ENCODE measurements around the gene ENHO.

ENHO gene

GRCh38 chr9:34503406-34503805, 19.4 kb downstream of the ENHO start:
- Histone ChIP-seq H3K36me3 (ENCODE audit: insufficient read depth, low read length) (no peaks in the 10 kb centered on the region), H3K4me3 (ENCODE audit: low read length) (no peak overlapping the region), H3K4me1 (ENCODE audit: insufficient read depth, low read length) (peaks cover 40% of the 10 kb centered on the region), H2AFZ (ENCODE audit: low read depth, low read length) (no peak overlapping the region), H3K9me3 (ENCODE audit: low read length) (no peaks in the 10 kb centered on the region), H3K27me3 (ENCODE audit: insufficient read depth, low read length) (no peaks in the 10 kb centered on the region)

DNA sequence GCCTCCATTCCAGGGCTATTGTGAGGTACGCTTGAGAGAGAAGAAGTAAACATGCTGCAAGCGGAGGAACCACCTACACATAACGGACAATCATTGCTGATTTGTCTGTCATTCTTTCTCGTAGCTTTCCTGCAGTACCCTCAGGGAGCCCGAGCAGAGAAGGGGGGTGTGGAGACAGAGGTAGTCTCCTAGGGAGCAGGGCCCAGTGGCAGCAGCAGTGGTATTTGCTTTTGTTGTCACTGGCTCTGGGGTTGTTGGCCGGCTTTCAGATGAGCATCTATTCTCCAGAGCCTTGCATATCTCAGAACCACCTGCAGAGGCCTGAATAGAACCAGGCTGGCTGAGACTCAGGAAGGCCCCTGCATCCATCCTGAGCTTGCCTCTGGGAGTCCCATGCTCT, 19.9 kb downstream of the ENHO start:
- Histone ChIP-seq H3K27me3 (ENCODE audit: insufficient read depth, low read length) (no peaks in the 10 kb centered on the region), H3K9me3 (ENCODE audit: low read length) (no peaks in the 10 kb centered on the region), H3K4me1 (ENCODE audit: insufficient read depth, low read length) (peaks cover 45% of the 10 kb centered on the region), H3K36me3 (ENCODE audit: insufficient read depth, low read length) (no peaks in the 10 kb centered on the region), H2AFZ (ENCODE audit: low read depth, low read length) (no peak overlapping the region), H3K4me3 (ENCODE audit: low read length) (no peak overlapping the region)

- H3K36me3 ChIP-seq (ENCODE audit: insufficient read depth, low read length), result no peaks in the 10 kb centered on the region
- H3K4me3 ChIP-seq (ENCODE audit: low read length), result no peak overlapping the region
- peaks cover 50% of the 10 kb centered on the region for H3K4me1 ChIP-seq (ENCODE audit: insufficient read depth, low read length)
- H3K9me3 ChIP-seq (ENCODE audit: low read length), result no peaks in the 10 kb centered on the region
- no peak overlapping the region for H2AFZ ChIP-seq (ENCODE audit: low read depth, low read length)
- no peaks in the 10 kb centered on the region for H3K27me3 ChIP-seq (ENCODE audit: insufficient read depth, low read length)
These were observed 20.3 kb downstream of the ENHO start for GRCh38 chr9:34502471-34502870.

DNA sequence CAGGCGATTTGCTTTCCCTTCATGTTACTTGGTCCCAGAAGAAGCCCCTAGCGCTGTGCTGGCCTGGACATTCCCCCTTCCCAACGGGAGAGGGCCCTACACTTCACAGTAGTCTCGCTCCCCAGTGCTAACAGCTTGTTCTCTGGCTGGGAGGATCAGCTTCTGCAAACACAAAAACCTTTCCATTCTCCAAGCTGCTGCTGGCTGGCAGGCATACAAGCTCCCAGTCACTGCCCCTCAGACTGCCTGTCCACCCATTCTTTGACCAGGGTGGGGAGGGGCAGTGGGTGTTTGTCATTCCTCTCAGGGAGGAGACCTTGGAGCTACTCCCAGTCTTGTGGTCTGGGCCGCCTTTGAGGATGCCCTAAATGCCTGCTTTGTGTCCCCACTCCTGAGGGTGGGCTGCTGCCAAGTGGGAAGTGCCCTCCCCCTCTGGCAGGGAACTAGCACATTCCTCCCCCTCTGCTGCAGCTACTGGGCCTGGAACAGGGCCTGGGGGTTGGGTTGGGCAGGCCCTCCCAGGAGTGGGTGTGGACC, 20.8 kb downstream of the ENHO start:
- no peak overlapping the region for H2AFZ ChIP-seq (ENCODE audit: low read depth, low read length)
- no peaks in the 10 kb centered on the region for H3K36me3 ChIP-seq (ENCODE audit: insufficient read depth, low read length)
- no peaks in the 10 kb centered on the region for H3K27me3 ChIP-seq (ENCODE audit: insufficient read depth, low read length)
- no peaks in the 10 kb centered on the region for H3K9me3 ChIP-seq (ENCODE audit: low read length)
- H3K4me3 ChIP-seq (ENCODE audit: low read length), result no peak overlapping the region
- H3K4me1 ChIP-seq (ENCODE audit: insufficient read depth, low read length), result peaks cover 53% of the 10 kb centered on the region

GRCh38 chr9:34501372-34501771, 21.4 kb downstream of the ENHO start:
- Histone ChIP-seq H2AFZ (ENCODE audit: low read depth, low read length) (no peak overlapping the region), H3K27me3 (ENCODE audit: insufficient read depth, low read length) (no peaks in the 10 kb centered on the region), H3K4me3 (ENCODE audit: low read length) (no peak overlapping the region), H3K9me3 (ENCODE audit: low read length) (no peaks in the 10 kb centered on the region), H3K36me3 (ENCODE audit: insufficient read depth, low read length) (no peaks in the 10 kb centered on the region), H3K4me1 (ENCODE audit: insufficient read depth, low read length) (peaks cover 53% of the 10 kb centered on the region)

- Histone ChIP-seq H3K4me1 (ENCODE audit: insufficient read depth, low read length) (peaks cover 53% of the 10 kb centered on the region), H3K9me3 (ENCODE audit: low read length) (no peaks in the 10 kb centered on the region), H3K4me3 (ENCODE audit: low read length) (no peak overlapping the region), H3K36me3 (ENCODE audit: insufficient read depth, low read length) (no peaks in the 10 kb centered on the region), H3K27me3 (ENCODE audit: insufficient read depth, low read length) (no peaks in the 10 kb centered on the region), H2AFZ (ENCODE audit: low read depth, low read length) (no peak overlapping the region)
These were observed 22.0 kb downstream of the ENHO start for GRCh38 chr9:34500623-34501267.

DNA sequence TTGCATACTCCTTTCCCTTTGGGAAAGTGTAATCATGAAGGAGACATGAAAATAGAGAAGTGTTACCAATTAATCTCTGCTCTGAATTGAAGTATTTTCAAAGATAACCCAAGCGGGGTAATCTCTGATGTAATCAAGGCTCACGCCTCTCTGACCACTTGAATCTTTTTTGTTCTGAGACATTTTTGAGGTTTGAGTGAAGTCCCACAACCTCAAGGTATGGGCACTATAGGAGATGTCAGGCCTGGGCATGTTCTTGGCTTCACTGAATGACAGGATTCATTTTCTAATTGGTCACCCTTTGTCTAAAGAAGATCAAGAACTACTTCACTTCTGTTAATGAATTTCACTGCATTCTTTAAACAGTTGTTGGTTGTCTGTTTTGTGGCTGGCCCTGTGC, 23.7 kb downstream of the ENHO start:
- no peaks in the 10 kb centered on the region for H3K9me3 ChIP-seq (ENCODE audit: low read length)
- no peak overlapping the region for H3K4me3 ChIP-seq (ENCODE audit: low read length)
- no peak overlapping the region for H2AFZ ChIP-seq (ENCODE audit: low read depth, low read length)
- H3K36me3 ChIP-seq (ENCODE audit: insufficient read depth, low read length), result no peaks in the 10 kb centered on the region
- H3K27me3 ChIP-seq (ENCODE audit: insufficient read depth, low read length), result no peaks in the 10 kb centered on the region
- peaks cover 53% of the 10 kb centered on the region for H3K4me1 ChIP-seq (ENCODE audit: insufficient read depth, low read length)

- peaks cover 53% of the 10 kb centered on the region for H3K4me1 ChIP-seq (ENCODE audit: insufficient read depth, low read length)
- no peaks in the 10 kb centered on the region for H3K9me3 ChIP-seq (ENCODE audit: low read length)
- no peak overlapping the region for H2AFZ ChIP-seq (ENCODE audit: low read depth, low read length)
- H3K36me3 ChIP-seq (ENCODE audit: insufficient read depth, low read length), result no peaks in the 10 kb centered on the region
- H3K27me3 ChIP-seq (ENCODE audit: insufficient read depth, low read length), result no peaks in the 10 kb centered on the region
- no peak overlapping the region for H3K4me3 ChIP-seq (ENCODE audit: low read length)
These were observed 24.2 kb downstream of the ENHO start for GRCh38 chr9:34498553-34498952.

DNA sequence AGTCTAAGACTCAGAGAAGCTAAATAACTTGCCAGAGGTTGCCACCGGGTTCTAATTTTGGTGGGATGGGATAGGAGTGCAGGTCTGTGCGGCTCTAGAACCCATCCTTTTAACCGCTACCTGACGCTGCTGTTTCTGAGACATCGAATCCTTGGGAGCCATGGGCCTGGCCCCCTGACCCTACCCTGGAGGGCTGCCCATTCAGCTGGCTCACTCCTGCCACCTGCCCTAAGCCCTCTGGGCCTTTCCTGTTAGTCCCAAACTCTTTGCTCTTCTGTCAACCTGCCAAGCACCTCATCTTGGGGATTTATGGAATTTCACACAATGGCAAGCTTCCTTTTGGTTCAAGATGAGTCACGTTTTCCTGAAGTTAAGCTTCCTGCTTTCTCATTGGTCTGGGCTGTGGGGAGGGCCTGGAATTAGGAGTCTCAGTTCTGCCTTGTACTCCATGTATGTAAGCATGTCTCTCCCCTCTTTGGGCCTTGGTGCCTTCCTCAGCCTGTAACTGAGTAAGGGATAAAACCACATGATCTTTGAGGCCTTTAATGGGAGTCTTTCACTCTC, 26.6 kb downstream of the ENHO start:
- Histone ChIP-seq H3K4me3 (ENCODE audit: low read length) (no peak overlapping the region), H2AFZ (ENCODE audit: low read depth, low read length) (no peak overlapping the region), H3K36me3 (ENCODE audit: insufficient read depth, low read length) (no peaks in the 10 kb centered on the region), H3K27me3 (ENCODE audit: insufficient read depth, low read length) (no peaks in the 10 kb centered on the region), H3K4me1 (ENCODE audit: insufficient read depth, low read length) (peaks cover 35% of the 10 kb centered on the region), H3K9me3 (ENCODE audit: low read length) (no peaks in the 10 kb centered on the region)

- peaks cover 19% of the 10 kb centered on the region for H3K4me1 ChIP-seq (ENCODE audit: insufficient read depth, low read length)
- no peaks in the 10 kb centered on the region for H3K9me3 ChIP-seq (ENCODE audit: low read length)
- H2AFZ ChIP-seq (ENCODE audit: low read depth, low read length), result no peak overlapping the region
- no peaks in the 10 kb centered on the region for H3K27me3 ChIP-seq (ENCODE audit: insufficient read depth, low read length)
- H3K36me3 ChIP-seq (ENCODE audit: insufficient read depth, low read length), result no peaks in the 10 kb centered on the region
- H3K4me3 ChIP-seq (ENCODE audit: low read length), result no peak overlapping the region
These were observed 28.7 kb downstream of the ENHO start for GRCh38 chr9:34493972-34494535.

GRCh38 chr9:34492051-34492450, 30.7 kb downstream of the ENHO start:
- H3K27me3 ChIP-seq (ENCODE audit: insufficient read depth, low read length), result no peaks in the 10 kb centered on the region
- no peak overlapping the region for H2AFZ ChIP-seq (ENCODE audit: low read depth, low read length)
- no peaks in the 10 kb centered on the region for H3K9me3 ChIP-seq (ENCODE audit: low read length)
- H3K4me1 ChIP-seq (ENCODE audit: insufficient read depth, low read length), result no peaks in the 10 kb centered on the region
- H3K4me3 ChIP-seq (ENCODE audit: low read length), result no peak overlapping the region
- no peaks in the 10 kb centered on the region for H3K36me3 ChIP-seq (ENCODE audit: insufficient read depth, low read length)

- H3K4me1 ChIP-seq (ENCODE audit: insufficient read depth, low read length), result no peaks in the 10 kb centered on the region
- H3K9me3 ChIP-seq (ENCODE audit: low read length), result no peaks in the 10 kb centered on the region
- no peak overlapping the region for H3K4me3 ChIP-seq (ENCODE audit: low read length)
- no peaks in the 10 kb centered on the region for H3K27me3 ChIP-seq (ENCODE audit: insufficient read depth, low read length)
- H3K36me3 ChIP-seq (ENCODE audit: insufficient read depth, low read length), result no peaks in the 10 kb centered on the region
- no peak overlapping the region for H2AFZ ChIP-seq (ENCODE audit: low read depth, low read length)
These were observed 31.2 kb downstream of the ENHO start for GRCh38 chr9:34491596-34491995.

GRCh38 chr9:34490760-34491159, 32.0 kb downstream of the ENHO start:
- no peak overlapping the region for H3K4me3 ChIP-seq (ENCODE audit: low read length)

More at GRCh38 chr9:34490760-34491159, 32.0 kb downstream of the ENHO start:
- Histone ChIP-seq H3K4me1 (ENCODE audit: insufficient read depth, low read length) (peaks cover 4% of the 10 kb centered on the region), H2AFZ (ENCODE audit: low read depth, low read length) (no peak overlapping the region), H3K36me3 (ENCODE audit: insufficient read depth, low read length) (no peaks in the 10 kb centered on the region), H3K9me3 (ENCODE audit: low read length) (no peaks in the 10 kb centered on the region), H3K27me3 (ENCODE audit: insufficient read depth, low read length) (no peaks in the 10 kb centered on the region)

Measured in neuron (in vitro differentiated cells).